NCI-H1048 (cell line): ENCODE results near the gene ATP11C.
"Not testable (repeated sequence)": the region's sequence is repeated elsewhere in the genome, so short reads cannot be mapped to it uniquely, and the experiment has no call there.

Experiments used
- DNase-seq: peaks from one replicate; lab custom pipeline; 2025; lab: John Stamatoyannopoulos, UW

The ATP11C gene

GRCh38 chrX:139724626-139725025 lies 208.2 kb downstream of the ATP11C start:
- DNase-seq: no peak

GRCh38 chrX:139720979-139721378 lies 211.9 kb downstream of the ATP11C start:
- DNase-seq: no peak

DNA sequence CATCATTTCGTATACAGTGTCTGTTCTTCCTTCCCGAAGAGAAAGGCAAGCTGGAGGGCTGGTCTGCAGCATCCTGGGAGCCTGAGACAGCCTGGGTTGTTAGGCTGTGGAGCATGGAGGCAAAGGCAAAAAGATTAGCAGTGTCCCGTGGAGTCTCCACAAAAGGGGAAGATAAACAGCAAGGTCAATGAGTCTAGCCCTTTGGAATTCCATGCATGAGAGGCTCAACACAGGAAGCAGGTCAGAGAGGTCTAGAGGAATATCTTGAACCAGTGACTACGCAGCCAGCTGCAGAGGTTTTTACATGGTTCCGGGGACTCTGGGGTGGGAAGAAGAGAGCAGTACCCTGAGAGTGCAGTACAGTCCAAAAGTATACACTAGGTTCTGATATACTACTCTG lies 212.7 kb downstream of the ATP11C start:
- no peak for DNase-seq

- DNase-seq: no peak
Measured at GRCh38 chrX:139708067-139708466, 224.8 kb downstream of the ATP11C start, which contains the start of gene MCF2. TSS of gene MCF2 (minus strand) at chrX:139708167. CDS start at chrX:139651744, 56,423 bp downstream.

GRCh38 chrX:139702658-139703057 lies 230.2 kb downstream of the ATP11C start:
- no peak for DNase-seq

GRCh38 chrX:139692908-139693307 lies 239.9 kb downstream of the ATP11C start:
- DNase-seq: no peak

GRCh38 chrX:139692506-139692849 lies 240.4 kb downstream of the ATP11C start:
- DNase-seq: no peak

DNA sequence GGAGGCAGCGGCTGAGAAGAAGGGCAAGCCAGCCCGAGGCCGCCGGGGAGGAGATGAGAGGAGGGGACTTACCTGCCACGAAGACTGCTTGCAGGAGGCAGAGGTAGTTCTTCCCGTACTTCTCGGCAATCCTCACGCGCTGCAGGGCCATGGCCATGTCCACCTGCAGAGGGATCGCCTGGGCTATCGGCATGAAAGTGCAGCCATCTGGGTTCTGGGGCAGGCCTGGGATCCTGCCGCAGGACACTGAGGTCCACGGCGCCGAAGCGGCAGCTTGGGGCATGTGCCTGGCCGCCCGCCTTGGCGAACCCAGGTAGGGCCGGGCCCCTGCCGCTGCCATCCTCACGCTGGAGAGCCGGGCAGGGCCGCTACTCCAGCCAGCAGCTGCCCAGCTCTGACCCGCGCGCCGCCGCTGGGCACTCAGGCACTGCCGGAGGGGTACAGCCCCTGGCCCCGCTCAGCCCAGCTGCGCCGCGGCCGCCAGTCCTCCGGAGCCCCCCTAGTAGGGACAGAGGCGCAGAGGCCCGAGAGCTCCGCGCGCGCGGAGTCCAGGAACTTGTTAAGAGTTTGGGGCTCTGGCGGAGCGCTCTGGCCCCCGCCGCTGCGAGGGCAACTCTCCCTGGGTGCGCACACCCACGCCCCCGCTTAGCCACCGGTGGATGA lies 240.9 kb downstream of the ATP11C start:
- no peak for DNase-seq

- DNase-seq: no peak
Measured at GRCh38 chrX:139691493-139691842, 241.4 kb downstream of the ATP11C start.

- not testable (repeated sequence) for DNase-seq
Measured at GRCh38 chrX:139685175-139685574, 247.7 kb downstream of the ATP11C start.

DNA sequence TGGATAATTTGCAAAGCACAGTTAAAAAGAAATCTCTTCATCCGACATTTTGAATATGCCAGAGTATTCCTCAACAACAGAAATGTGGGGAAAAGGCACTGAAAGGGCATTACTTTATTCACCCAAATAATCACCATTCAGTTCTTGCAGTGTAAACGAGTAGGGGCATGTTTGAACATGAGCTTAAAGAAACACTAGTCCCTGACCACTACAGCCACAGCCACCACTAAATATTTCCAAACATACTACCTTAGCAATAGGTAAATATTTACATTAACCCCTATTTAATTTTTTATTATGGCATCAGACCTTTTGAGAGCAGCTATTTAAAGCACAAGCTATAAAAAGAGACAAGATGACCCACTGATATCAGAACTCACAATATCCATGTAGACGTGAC lies 252.5 kb downstream of the ATP11C start:
- no peak for DNase-seq
